ENCODE measurements around the gene PDE10A.

DNA sequence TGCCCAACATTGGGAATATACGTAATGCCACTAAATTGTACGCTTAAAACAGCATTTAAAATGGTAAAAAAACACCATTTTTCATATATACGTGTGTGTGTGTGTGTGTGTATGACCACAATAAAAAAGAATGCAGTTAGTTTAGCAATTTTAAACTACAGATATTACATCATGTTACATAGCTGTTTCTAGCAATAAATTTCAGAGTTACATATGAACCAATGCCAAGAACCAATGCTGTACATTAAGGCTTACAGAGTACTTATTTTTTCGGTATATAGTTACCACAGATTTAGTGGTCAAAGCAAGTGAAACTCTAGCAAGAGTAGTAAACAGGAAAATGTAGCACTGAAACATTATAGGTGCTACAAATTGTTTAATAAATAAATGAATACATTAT is 119.3 kb downstream of the PDE10A start:
- no peak for TF ChIP-seq POLR2AphosphoS5 (IDR thresholded peaks at IDR 0.05; ENCODE audit: borderline replicate concordance, low read depth, low read length)
- no peak for TF ChIP-seq EZH2 (IDR thresholded peaks at IDR 0.05)

Measured in SK-N-MC (cell line).